Trophoblast cell (in vitro differentiated cells and primary cell): ENCODE results near the gene ZDHHC24.

Experiments
- DNase-seq, 2 donors: peaks; one replicate each; pipeline ENCODE4 v3.0.0-alpha.2; 2016
- H2AFZ ChIP-seq: 2 replicates; pipeline ENCODE4 v1.6.1; 2013; ENCODE audit warnings: low read length, moderate library complexity, mild to moderate bottlenecking; ENCODE audit not compliant: insufficient read depth, poor library complexity
- H2AK5ac ChIP-seq: 2 replicates; pipeline ENCODE4 v1.6.1; 2013; ENCODE audit warnings: mild to moderate bottlenecking, low read length
- H2BK120ac ChIP-seq: 2 replicates; pipeline ENCODE4 v1.6.1; 2013; ENCODE audit warnings: low read length, mild to moderate bottlenecking, moderate library complexity; ENCODE audit not compliant: insufficient read depth, poor library complexity
- H2BK12ac ChIP-seq: 2 replicates; pipeline ENCODE4 v1.6.1; 2013; ENCODE audit warnings: mild to moderate bottlenecking, low read length, moderate library complexity
- H2BK5ac ChIP-seq: 2 replicates; pipeline ENCODE4 v1.6.1; 2013; ENCODE audit warnings: low read length, low read depth, moderate library complexity, mild to moderate bottlenecking; ENCODE audit not compliant: poor library complexity
- H3K14ac ChIP-seq: 2 replicates; pipeline ENCODE4 v1.6.1; 2013; ENCODE audit warnings: mild to moderate bottlenecking, low read length
- H3K18ac ChIP-seq: 2 replicates; pipeline ENCODE4 v1.6.1; 2013; ENCODE audit warnings: mild to moderate bottlenecking, low read length
- H3K23ac ChIP-seq: 2 replicates; pipeline ENCODE4 v1.6.1; 2013; ENCODE audit warnings: low read length
- H3K27ac ChIP-seq: 2 replicates; pipeline ENCODE4 v1.5.1; 2013; ENCODE audit warnings: low read depth, mild to moderate bottlenecking, inconsistent platforms, low read length, moderate library complexity
- H3K27me3 ChIP-seq: 2 replicates; pipeline ENCODE4 v1.6.1; 2013; ENCODE audit warnings: inconsistent platforms, mild to moderate bottlenecking, low read length, moderate library complexity; ENCODE audit not compliant: insufficient read depth
- H3K36me3 ChIP-seq, 2 experiments: 1 replicate in 1 of 2; 2 replicates in 1 of 2; pipeline ENCODE4 v1.6.1; 2013; ENCODE audit warnings: low read length in 2 of 2, mild to moderate bottlenecking in 2 of 2, moderate library complexity in 1 of 2; ENCODE audit not compliant: insufficient read depth in 2 of 2, control insufficient read depth in 1 of 2
- H3K4ac ChIP-seq: 2 replicates; pipeline ENCODE4 v1.6.1; 2013; ENCODE audit warnings: low read depth, mild to moderate bottlenecking, low read length, moderate library complexity
- H3K4me1 ChIP-seq, 2 experiments: 1 replicate in 1 of 2; 2 replicates in 1 of 2; pipeline ENCODE4 v1.6.1; 2013; ENCODE audit warnings: low read length in 2 of 2, mild to moderate bottlenecking in 2 of 2, moderate library complexity in 1 of 2; ENCODE audit not compliant: insufficient read depth in 2 of 2, control insufficient read depth in 1 of 2
- H3K4me2 ChIP-seq: 2 replicates; pipeline ENCODE4 v1.6.1; 2013; ENCODE audit warnings: inconsistent platforms, mild to moderate bottlenecking, low read length, moderate library complexity
- H3K4me3 ChIP-seq: 2 replicates; pipeline ENCODE4 v1.5.1; 2013; ENCODE audit warnings: mild to moderate bottlenecking, low read depth, low read length, inconsistent platforms
- H3K79me1 ChIP-seq: one replicate; pipeline ENCODE4 v1.6.1; 2013; ENCODE audit warnings: low read length
- H3K79me2 ChIP-seq: 2 replicates; pipeline ENCODE4 v1.6.1; 2013; ENCODE audit warnings: low read length, mild to moderate bottlenecking; ENCODE audit not compliant: control insufficient read depth, insufficient read depth, poor library complexity
- H3K9ac ChIP-seq: 2 replicates; pipeline ENCODE4 v1.6.1; 2013; ENCODE audit warnings: mild to moderate bottlenecking, low read length
- H3K9me3 ChIP-seq: 2 replicates; pipeline ENCODE4 v1.6.1; 2013; ENCODE audit warnings: low read depth, mild to moderate bottlenecking, control low read depth, inconsistent platforms, low read length; ENCODE audit not compliant: insufficient read depth
- H4K12ac ChIP-seq: 2 replicates; pipeline ENCODE4 v1.6.1; 2013; ENCODE audit warnings: low read depth, mild to moderate bottlenecking, low read length, moderate library complexity
- H4K8ac ChIP-seq: 2 replicates; pipeline ENCODE4 v1.6.1; 2013; ENCODE audit warnings: low read depth, mild to moderate bottlenecking, low read length, moderate library complexity
- H4K91ac ChIP-seq: one replicate; pipeline ENCODE4 v1.6.1; 2013; ENCODE audit warnings: low read depth, mild to moderate bottlenecking, low read length, moderate library complexity
- WGBS: extraction: QIAGEN DNeasy Blood & Tissue Kit; methylation state at CpG from one replicate; pipeline ENCODE4 v1.1.7; 2013; ENCODE audit warnings: missing lambda C conversion rate; ENCODE audit not compliant: insufficient read length, insufficient coverage; ENCODE audit errors: extremely low coverage; 5-methylcytosine and 5-hydroxymethylcytosine counted together

Gene ZDHHC24

GRCh38 chr11:66524304-66525040 is 21.4 kb downstream of the ZDHHC24 start:
- Histone ChIP-seq H4K91ac (no peak overlapping the region), H3K36me3 (peaks cover 29 to 37% of the 10 kb centered on the region in 2 experiments), H3K14ac (no peak overlapping the region), H3K18ac (no peak overlapping the region), H4K12ac (no peak overlapping the region), H4K8ac (no peak overlapping the region), H3K4ac (no peak overlapping the region), H3K23ac (no peak overlapping the region), H3K4me1 (no peaks in the 10 kb centered on the region), H2BK5ac (no peak overlapping the region), H2BK120ac (no peak overlapping the region), H3K27ac (no peak overlapping the region), H2AFZ (no peak overlapping the region), H3K79me1 (no peaks in the 10 kb centered on the region), H2BK12ac (no peak overlapping the region), H3K4me2 (no peak overlapping the region), H3K9me3 (peaks cover 1% of the 10 kb centered on the region), H3K27me3 (no peaks in the 10 kb centered on the region), H3K79me2 (no peaks in the 10 kb centered on the region), H3K9ac (no peak overlapping the region), H2AK5ac (no peak overlapping the region), H3K4me3 (no peak overlapping the region)
- no peak for DNase-seq
- no CpG with 5 or more reads among the region's 10 CpGs for WGBS

- Histone ChIP-seq H3K18ac (no peak overlapping the region), H3K4me2 (no peak overlapping the region), H3K9me3 (peaks cover 1% of the 10 kb centered on the region), H2BK12ac (no peak overlapping the region), H3K9ac (no peak overlapping the region), H3K27me3 (no peaks in the 10 kb centered on the region), H3K23ac (no peak overlapping the region), H2AFZ (no peak overlapping the region), H3K4me3 (no peak overlapping the region), H3K79me1 (no peaks in the 10 kb centered on the region), H3K14ac (no peak overlapping the region), H3K79me2 (no peaks in the 10 kb centered on the region), H2AK5ac (no peak overlapping the region), H4K8ac (no peak overlapping the region), H3K27ac (no peak overlapping the region), H3K4me1 (no peaks in the 10 kb centered on the region), H4K12ac (no peak overlapping the region), H4K91ac (no peak overlapping the region), H2BK5ac (no peak overlapping the region), H2BK120ac (no peak overlapping the region), H3K36me3 (peaks cover 30 to 41% of the 10 kb centered on the region in 2 experiments), H3K4ac (no peak overlapping the region)
- no CpG with 5 or more reads among the region's 11 CpGs for WGBS
- DNase-seq, result no peak
Measured at GRCh38 chr11:66523611-66524010, 22.2 kb downstream of the ZDHHC24 start.

- Histone ChIP-seq H2BK12ac (no peak overlapping the region), H3K4me1 (peaks cover 3 to 4% of the 10 kb centered on the region in 2 experiments), H2AFZ (peak overlapping the region; percentile 53), H3K79me1 (peaks cover 2% of the 10 kb centered on the region), H2AK5ac (peak overlapping the region; percentile 85), H3K14ac (peak overlapping the region; percentile 26), H3K9me3 (peaks cover 2% of the 10 kb centered on the region), H3K4me2 (peak overlapping the region; percentile 84), H4K12ac (peak overlapping the region; percentile 70), H3K9ac (peak overlapping the region; percentile 81), H3K18ac (peak overlapping the region; percentile 50), H3K4me3 (peak overlapping the region; percentile 86), H3K27ac (no peak overlapping the region), H3K4ac (peak overlapping the region; percentile 73), H4K8ac (peak overlapping the region; percentile 94), H4K91ac (peak overlapping the region; percentile 31), H3K23ac (no peak overlapping the region), H3K27me3 (no peaks in the 10 kb centered on the region), H2BK5ac (peak overlapping the region; percentile 24), H3K79me2 (peaks cover 3% of the 10 kb centered on the region), H3K36me3 (peaks cover 20 to 29% of the 10 kb centered on the region in 2 experiments), H2BK120ac (no peak overlapping the region)
- no CpG with 5 or more reads among the region's 5 CpGs for WGBS
- no peak for DNase-seq
Measured at GRCh38 chr11:66510990-66511339, 34.9 kb downstream of the ZDHHC24 start.

- H4K12ac ChIP-seq, result peak within 1 kb of the TSS; percentile 86
- peak within 1 kb of the TSS; percentile 86 for H3K4me3 ChIP-seq
- H4K8ac ChIP-seq, result peak within 1 kb of the TSS; percentile 94
- H3K23ac ChIP-seq, result no peak within 1 kb of the TSS
- peaks cover 3 to 4% of the 10 kb centered on the region in 2 experiments for H3K4me1 ChIP-seq
- H3K9me3 ChIP-seq, result peaks cover 2% of the 10 kb centered on the region
- H2BK12ac ChIP-seq, result no peak within 1 kb of the TSS
- H3K79me2 ChIP-seq, result peaks cover 3% of the 10 kb centered on the region
- no CpG with 5 or more reads among the region's 31 CpGs for WGBS
- H3K18ac ChIP-seq, result peak within 1 kb of the TSS; percentile 50
- H3K14ac ChIP-seq, result peak within 1 kb of the TSS; percentile 26
- peaks cover 18 to 27% of the 10 kb centered on the region in 2 experiments for H3K36me3 ChIP-seq
- peaks cover 2% of the 10 kb centered on the region for H3K79me1 ChIP-seq
- peak within 1 kb of the TSS; percentile 85 for H2AK5ac ChIP-seq
- peak within 1 kb of the TSS; percentile 53 for H2AFZ ChIP-seq
- peak within 1 kb of the TSS; percentile 64 for H3K27ac ChIP-seq
- H4K91ac ChIP-seq, result peak within 1 kb of the TSS; percentile 63
- peak within 1 kb of the TSS; percentile 24 for H2BK5ac ChIP-seq
- peak within 1 kb of the TSS; percentile 73 for H3K4ac ChIP-seq
- H3K4me2 ChIP-seq, result peak within 1 kb of the TSS; percentile 84
- no peaks in the 10 kb centered on the region for H3K27me3 ChIP-seq
- H2BK120ac ChIP-seq, result peak within 1 kb of the TSS; percentile 13
- peak within 1 kb of the TSS; percentile 81 for H3K9ac ChIP-seq
- DNase-seq, result peak; percentile 78 to 91
Measured at GRCh38 chr11:66510271-66510989, 35.4 kb downstream of the ZDHHC24 start, which contains the start of gene BBS1. Gene BBS1 (plus strand): TSS chr11:66510635. CDS start chr11:66510660, 25 bp downstream.
